ENCODE data around the gene TMCC3.

GRCh38 chr12:94640134-94640928 is 10.0 kb downstream of the TMCC3 start:
- TF ChIP-seq CTCF (IDR thresholded peaks at IDR 0.05): no peak
- TF ChIP-seq POLR2A (IDR thresholded peaks at IDR 0.05): no peak

All from uterus (tissue), 2 donors.